Prostate gland (tissue), 2 donors: ENCODE measurements around the gene PLSCR3.
"Not testable (repeated sequence)": the region's sequence is repeated elsewhere in the genome, so short reads cannot be mapped to it uniquely, and the experiment has no call there.

Experiments used
- CTCF ChIP-seq, 4 experiments: fragments of 200-600 bp in 2 of 4; fragments of 450-650 bp in 2 of 4; sonication (generic) in 2 of 4; IDR thresholded peaks; 1 replicate in 3 of 4; 2 replicates in 1 of 4; pipeline ENCODE4 v1.5.1; 2016 to 2019; ENCODE audit warnings: antibody characterized with exemption in 4 of 4, mild to moderate bottlenecking in 2 of 4, moderate library complexity in 2 of 4
- POLR2A ChIP-seq: fragments of 450-650 bp; IDR thresholded peaks from one replicate; pipeline ENCODE4 v1.6.1; 2016; ENCODE audit warnings: antibody characterized with exemption, mild to moderate bottlenecking

- not testable (repeated sequence) for TF ChIP-seq CTCF (IDR thresholded peaks at IDR 0.05); POLR2A
Measured at GRCh38 chr17:7365963-7366362, 28.4 kb downstream of the PLSCR3 start.
